K562 (cell line): ENCODE results near the gene PRRT1. TPM values are rescaled to one million over a fixed set of nuclear protein-coding genes. Genes with fewer than 3 reads are reported as not detected.

ENCODE experiments used
- ELF2 ChIP-seq: fragments of 250-450 bp; sonication (Bioruptor Pico); IDR thresholded peaks from 2 replicates; pipeline ENCODE4 v1.5.0; 2021; ENCODE audit warnings: mild to moderate bottlenecking
- ESRRB ChIP-seq: fragments of 250-450 bp; sonication (Bioruptor Pico); IDR thresholded peaks from 2 replicates; pipeline ENCODE4 v1.5.0; 2020; ENCODE audit warnings: mild to moderate bottlenecking, moderate library complexity, borderline replicate concordance
- EWSR1 ChIP-seq: fragments of 450-650 bp; IDR thresholded peaks from 2 replicates; pipeline ENCODE4 v1.6.1; 2018; ENCODE audit warnings: borderline replicate concordance, mild to moderate bottlenecking, low read depth, moderate library complexity; ENCODE audit not compliant: partially characterized antibody
- FOXA1 ChIP-seq: fragments of 450-650 bp; IDR thresholded peaks from 2 replicates; pipeline ENCODE4 v1.6.1; 2016; ENCODE audit warnings: mild to moderate bottlenecking, borderline replicate concordance
- KLF10 ChIP-seq: fragments of 250-450 bp; sonication (Bioruptor Pico); IDR thresholded peaks from 2 replicates; pipeline ENCODE4 v1.6.1; 2021; ENCODE audit warnings: matching md5 sums
- MYC ChIP-seq, 2 experiments: fragments of 250-450 bp in 1 of 2; sonication (Bioruptor Pico) in 1 of 2; IDR thresholded peaks; 2 replicates each; pipeline versions ENCODE4 v1.5.1 to v1.6.1; 2012 to 2021; ENCODE audit warnings: low read depth in 2 of 2, borderline replicate concordance in 1 of 2, improper control_type of control experiment in 1 of 2, low read length in 1 of 2, mild to moderate bottlenecking in 1 of 2, moderate library complexity in 1 of 2
- RFX1 ChIP-seq: fragments of 450-650 bp; IDR thresholded peaks from 2 replicates; pipeline ENCODE4 v1.6.1; 2016; ENCODE audit warnings: mild to moderate bottlenecking, moderate library complexity
- RFX5 ChIP-seq: IDR thresholded peaks from 2 replicates; pipeline ENCODE4 v1.6.1; 2011; ENCODE audit warnings: low read depth, mild to moderate bottlenecking, improper control_type of control experiment, low read length
- SAP30 ChIP-seq: fragments of 200-600 bp; sonication (generic); IDR thresholded peaks from 2 replicates; pipeline ENCODE4 v1.6.1; 2012; ENCODE audit warnings: borderline replicate concordance, low read depth, mild to moderate bottlenecking, moderate library complexity, low read length, control low read depth, inconsistent platforms; ENCODE audit not compliant: insufficient read depth, poor library complexity, severe bottlenecking
- SMAD3 ChIP-seq: fragments of 450-650 bp; formaldehyde crosslinking; conservative IDR thresholded peaks from 2 replicates; pipeline ENCODE4 v1.4.0; 2020; ENCODE audit warnings: mild to moderate bottlenecking
- SMARCA5 ChIP-seq: fragments of 450-650 bp; IDR thresholded peaks from 2 replicates; pipeline ENCODE4 v1.6.1; 2016
- TAF7 ChIP-seq: fragments of 450-650 bp; IDR thresholded peaks from 2 replicates; pipeline ENCODE4 v1.6.1; 2016; ENCODE audit warnings: missing genetic modification characterization, missing compliant biosample characterization
- ZFX ChIP-seq: sonication (generic); formaldehyde crosslinking; IDR thresholded peaks from 2 replicates; pipeline ENCODE4 v1.8.0; 2022; ENCODE audit warnings: mild to moderate bottlenecking, missing genetic modification reagents, moderate library complexity
- ZNF217 ChIP-seq: sonication (generic); formaldehyde crosslinking; IDR thresholded peaks from 2 replicates; pipeline ENCODE4 v1.8.0; 2022; ENCODE audit warnings: mild to moderate bottlenecking, missing genetic modification reagents
- polyA plus RNA-seq, 8 experiments: library from polyadenylated mRNA; depleted of rRNA in 4 of 8; stranded (reverse) in 5 of 8; unstranded in 3 of 8; fragments of >200 nt; fragmentation: Nextera tagmentation in 2 of 8; fragmentation: Illumina TruSeq in 1 of 8; extraction: Ambion mirVana in 2 of 8; extraction: Trizol in 1 of 8; gene quantifications; 2 replicates each; pipeline versions ENCODE4 v1.2.1 to v1.2.3, GENCODE V29; 2011 to 2014; ENCODE audit warnings: inconsistent platforms in 1 of 8, missing spikeins in 1 of 8
- total RNA-seq, 7 experiments: library from RNA; depleted of rRNA in 6 of 7; stranded (reverse); fragments of >200 nt in 6 of 7; fragmentation: Illumina TruSeq in 2 of 7; extraction: Trizol in 2 of 7; gene quantifications; 2 replicates each; pipeline versions ENCODE4 v1.2.1 to v1.2.3, GENCODE V29; 2011 to 2021; ENCODE audit warnings: low replicate concordance in 1 of 7
- TF ChIP-seq, protein P1 (sequence below): fragments of 450-650 bp; IDR thresholded peaks from 2 replicates; pipeline ENCODE4 v1.7.0; 2016; ENCODE audit warnings: borderline replicate concordance
- TF ChIP-seq, protein P2 (sequence below): sonication (generic); formaldehyde crosslinking; IDR thresholded peaks from 2 replicates; pipeline ENCODE4 v1.8.0; 2022; ENCODE audit warnings: mild to moderate bottlenecking, missing genetic modification reagents
- TF ChIP-seq, protein P3 (sequence below), 2 experiments: fragments of 450-650 bp; IDR thresholded peaks; 2 replicates each; pipeline ENCODE4 v1.6.1; 2016; ENCODE audit warnings: mild to moderate bottlenecking in 2 of 2, borderline replicate concordance in 1 of 2, low read depth in 1 of 2, moderate library complexity in 1 of 2

Gene PRRT1
- total and polyA plus RNA-seq, 9 of the 15 experiments (the other 6 are each of a cell fraction or from before 2014, with no cell fraction given): 0.14 to 3.5 (median 0.41) TPM

DNA sequence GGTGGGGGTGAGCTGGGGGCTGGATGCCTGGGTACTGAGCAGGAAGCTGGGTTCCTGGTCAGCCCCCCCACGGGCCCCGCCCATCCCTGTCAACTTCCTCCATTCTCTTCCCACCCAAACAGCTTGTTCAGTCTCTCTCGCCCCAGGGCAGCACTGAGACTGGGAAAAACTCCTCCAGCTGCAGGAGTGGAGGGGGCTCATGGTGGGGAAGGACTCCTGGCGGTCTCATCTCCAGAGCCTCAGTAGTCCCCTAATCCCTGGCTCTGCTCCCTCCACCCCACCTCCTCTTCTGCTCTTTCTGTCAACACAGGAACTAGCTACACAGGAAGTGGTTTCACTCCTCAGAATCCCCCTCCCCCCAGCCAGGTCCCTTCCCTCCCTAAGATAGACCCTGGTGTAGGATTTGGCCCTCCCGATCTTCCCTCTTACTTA lies 40.9 kb upstream of the PRRT1 start, which contains the start of gene GPSM3 (continued):
- TF ChIP-seq, protein P1, sequence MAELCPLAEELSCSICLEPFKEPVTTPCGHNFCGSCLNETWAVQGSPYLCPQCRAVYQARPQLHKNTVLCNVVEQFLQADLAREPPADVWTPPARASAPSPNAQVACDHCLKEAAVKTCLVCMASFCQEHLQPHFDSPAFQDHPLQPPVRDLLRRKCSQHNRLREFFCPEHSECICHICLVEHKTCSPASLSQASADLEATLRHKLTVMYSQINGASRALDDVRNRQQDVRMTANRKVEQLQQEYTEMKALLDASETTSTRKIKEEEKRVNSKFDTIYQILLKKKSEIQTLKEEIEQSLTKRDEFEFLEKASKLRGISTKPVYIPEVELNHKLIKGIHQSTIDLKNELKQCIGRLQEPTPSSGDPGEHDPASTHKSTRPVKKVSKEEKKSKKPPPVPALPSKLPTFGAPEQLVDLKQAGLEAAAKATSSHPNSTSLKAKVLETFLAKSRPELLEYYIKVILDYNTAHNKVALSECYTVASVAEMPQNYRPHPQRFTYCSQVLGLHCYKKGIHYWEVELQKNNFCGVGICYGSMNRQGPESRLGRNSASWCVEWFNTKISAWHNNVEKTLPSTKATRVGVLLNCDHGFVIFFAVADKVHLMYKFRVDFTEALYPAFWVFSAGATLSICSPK: no peak
- TF ChIP-seq SMAD3 (CRISPR knock-in tag): no peak
- TF ChIP-seq ZFX (CRISPR knock-in tag): no peak
- TF ChIP-seq, protein P2, sequence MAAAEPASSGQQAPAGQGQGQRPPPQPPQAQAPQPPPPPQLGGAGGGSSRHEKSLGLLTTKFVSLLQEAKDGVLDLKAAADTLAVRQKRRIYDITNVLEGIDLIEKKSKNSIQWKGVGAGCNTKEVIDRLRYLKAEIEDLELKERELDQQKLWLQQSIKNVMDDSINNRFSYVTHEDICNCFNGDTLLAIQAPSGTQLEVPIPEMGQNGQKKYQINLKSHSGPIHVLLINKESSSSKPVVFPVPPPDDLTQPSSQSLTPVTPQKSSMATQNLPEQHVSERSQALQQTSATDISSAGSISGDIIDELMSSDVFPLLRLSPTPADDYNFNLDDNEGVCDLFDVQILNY: no peak
- TF ChIP-seq, protein P3, sequence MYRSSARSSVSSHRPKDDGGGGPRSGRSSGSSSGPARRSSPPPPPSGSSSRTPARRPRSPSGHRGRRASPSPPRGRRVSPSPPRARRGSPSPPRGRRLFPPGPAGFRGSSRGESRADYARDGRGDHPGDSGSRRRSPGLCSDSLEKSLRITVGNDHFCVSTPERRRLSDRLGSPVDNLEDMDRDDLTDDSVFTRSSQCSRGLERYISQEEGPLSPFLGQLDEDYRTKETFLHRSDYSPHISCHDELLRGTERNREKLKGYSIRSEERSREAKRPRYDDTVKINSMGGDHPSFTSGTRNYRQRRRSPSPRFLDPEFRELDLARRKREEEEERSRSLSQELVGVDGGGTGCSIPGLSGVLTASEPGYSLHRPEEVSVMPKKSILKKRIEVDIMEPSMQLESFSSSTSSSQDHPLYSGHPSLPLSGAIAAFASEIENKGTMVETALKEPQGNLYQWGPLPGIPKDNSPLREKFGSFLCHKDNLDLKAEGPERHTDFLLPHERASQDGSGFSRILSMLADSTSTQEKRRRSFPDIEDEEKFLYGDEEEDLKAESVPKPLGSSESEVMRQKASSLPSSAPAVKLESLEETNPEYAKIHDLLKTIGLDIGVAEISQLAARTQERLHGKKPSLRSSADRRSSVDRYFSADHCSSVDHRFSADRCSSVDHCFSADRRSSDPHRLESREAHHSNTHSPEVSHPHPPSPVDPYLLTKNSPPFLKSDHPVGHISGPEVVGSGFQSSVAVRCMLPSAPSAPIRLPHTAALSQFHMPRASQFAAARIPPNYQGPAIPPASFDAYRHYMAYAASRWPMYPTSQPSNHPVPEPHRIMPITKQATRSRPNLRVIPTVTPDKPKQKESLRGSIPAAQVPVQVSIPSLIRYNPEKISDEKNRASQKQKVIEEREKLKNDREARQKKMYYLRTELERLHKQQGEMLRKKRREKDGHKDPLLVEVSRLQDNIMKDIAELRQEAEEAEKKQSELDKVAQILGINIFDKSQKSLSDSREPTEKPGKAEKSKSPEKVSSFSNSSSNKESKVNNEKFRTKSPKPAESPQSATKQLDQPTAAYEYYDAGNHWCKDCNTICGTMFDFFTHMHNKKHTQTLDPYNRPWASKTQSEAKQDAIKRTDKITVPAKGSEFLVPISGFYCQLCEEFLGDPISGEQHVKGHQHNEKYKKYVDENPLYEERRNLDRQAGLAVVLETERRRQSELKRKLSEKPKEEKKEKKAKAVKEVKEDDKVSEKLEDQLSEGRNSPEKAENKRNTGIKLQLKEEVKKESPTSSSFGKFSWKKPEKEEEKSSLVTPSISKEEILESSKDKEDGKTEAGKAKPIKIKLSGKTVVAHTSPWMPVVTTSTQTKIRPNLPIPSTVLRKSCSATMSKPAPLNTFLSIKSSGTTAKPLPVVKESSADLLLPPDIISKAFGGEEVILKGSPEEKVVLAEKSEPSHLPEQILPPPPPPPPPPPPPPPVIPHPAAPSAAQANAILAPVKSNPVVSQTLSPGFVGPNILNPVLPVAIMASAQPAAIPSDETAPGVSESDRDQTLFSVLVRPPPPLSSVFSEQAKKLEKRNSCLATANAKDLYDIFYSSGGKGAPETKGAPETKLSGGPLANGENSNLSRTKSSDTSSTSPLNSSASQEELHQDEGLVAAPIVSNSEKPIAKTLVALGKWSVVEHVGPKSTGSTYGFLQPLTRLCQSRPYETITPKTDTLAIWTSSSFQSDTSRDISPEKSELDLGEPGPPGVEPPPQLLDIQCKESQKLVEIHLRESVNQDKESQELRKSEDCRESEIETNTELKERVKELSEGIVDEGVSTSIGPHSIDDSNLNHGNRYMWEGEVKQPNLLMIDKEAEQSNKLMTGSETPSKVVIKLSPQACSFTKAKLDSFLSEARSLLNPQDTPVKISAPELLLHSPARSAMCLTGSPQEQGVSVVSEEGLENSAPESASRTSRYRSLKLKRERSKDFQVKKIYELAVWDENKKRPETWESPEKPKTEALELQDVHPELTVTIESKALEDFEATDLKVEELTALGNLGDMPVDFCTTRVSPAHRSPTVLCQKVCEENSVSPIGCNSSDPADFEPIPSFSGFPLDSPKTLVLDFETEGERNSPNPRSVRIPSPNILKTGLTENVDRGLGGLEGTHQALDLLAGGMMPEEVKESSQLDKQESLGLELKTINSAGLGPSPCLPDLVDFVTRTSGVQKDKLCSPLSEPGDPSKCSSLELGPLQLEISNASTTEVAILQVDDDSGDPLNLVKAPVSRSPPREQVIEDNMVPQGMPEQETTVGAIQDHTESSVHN (IDR thresholded peaks at IDR 0.05; ENCODE audit: borderline replicate concordance in 1 of 2, low read depth in 1 of 2): no peak
- TF ChIP-seq SAP30: no peak
- no peak for TF ChIP-seq ELF2 (CRISPR knock-in tag)
- TF ChIP-seq EWSR1: no peak
- TF ChIP-seq MYC (IDR thresholded peaks at IDR 0.05; ENCODE audit: low read depth, low read length): no peak
- TF ChIP-seq MYC (CRISPR knock-in tag; IDR thresholded peaks at IDR 0.05; ENCODE audit: borderline replicate concordance, low read depth): no peak
- TF ChIP-seq FOXA1: no peak
- TF ChIP-seq SMARCA5: no peak
- no peak for TF ChIP-seq KLF10 (CRISPR knock-in tag)
- no peak for TF ChIP-seq ESRRB (CRISPR knock-in tag)
- TF ChIP-seq TAF7: peak; percentile 41; the same call in 1 of the 2 replicates
- no peak for TF ChIP-seq RFX5
- no peak for TF ChIP-seq ZNF217 (CRISPR knock-in tag)
- TF ChIP-seq RFX1: no peak
